ENCODE results near the gene CCDC192.

DNA sequence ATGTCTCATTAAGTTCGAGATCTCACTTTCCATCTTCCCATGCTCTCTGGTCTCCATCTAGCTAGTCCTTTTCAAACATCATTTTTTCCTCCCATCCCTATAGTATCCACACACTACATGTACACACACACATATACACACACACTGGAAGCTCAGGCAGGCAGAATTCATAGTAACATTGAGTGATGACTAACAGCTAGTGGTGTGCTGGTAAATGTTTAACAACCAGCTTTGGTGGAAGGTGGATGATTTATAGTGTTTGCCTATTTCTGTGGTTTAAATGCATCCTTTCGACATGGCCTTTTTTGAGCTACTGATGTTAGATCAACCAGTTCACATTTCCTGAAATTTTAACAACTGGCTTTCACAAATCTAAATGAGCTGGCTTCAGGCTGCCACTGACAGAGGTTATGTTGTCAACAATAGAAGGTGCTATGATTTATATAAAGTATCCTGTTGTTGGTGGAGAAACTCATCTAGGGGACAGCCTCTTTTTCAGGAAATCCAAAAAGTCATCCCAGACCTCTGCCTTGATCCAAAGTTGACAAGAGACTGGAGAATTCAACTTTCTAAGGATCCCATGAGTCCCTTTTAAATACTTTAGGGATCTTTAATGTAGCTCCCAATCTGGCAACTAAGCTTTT is 117.8 kb downstream of the CCDC192 start:
- TF ChIP-seq CTCF (IDR thresholded peaks at IDR 0.05) (no peak), POLR2A (IDR thresholded peaks at IDR 0.05; ENCODE audit: low read depth) (no peak), EP300 (IDR thresholded peaks at IDR 0.05) (no peak), POLR2AphosphoS5 (IDR thresholded peaks at IDR 0.05) (no peak)

All from esophagus muscularis mucosa (tissue), 4 donors.